Lower leg skin (tissue), 4 donors: ENCODE results near the gene RCBTB2. TPM values are rescaled to one million over a fixed set of nuclear protein-coding genes. Genes with fewer than 3 reads are reported as not detected.

Experiments used
- DNase-seq, 2 donors: peaks; one replicate each; pipeline ENCODE4 v3.0.0-alpha.2; 2019; ENCODE audit warnings: low spot score in 2 of 2
- H3K4me3 ChIP-seq: fragments of 200-600 bp; sonication (generic); 2 replicates; pipeline ENCODE4 v1.5.1; 2017; ENCODE audit warnings: mild to moderate bottlenecking, low read depth; ENCODE audit not compliant: poor library complexity, severe bottlenecking
- CTCF ChIP-seq, 3 donors: fragments of 450-650 bp; IDR thresholded peaks; one replicate each; pipeline ENCODE4 v1.5.1; 2016; ENCODE audit warnings: antibody characterized with exemption in 3 of 3, mild to moderate bottlenecking in 3 of 3, moderate library complexity in 2 of 3
- POLR2A ChIP-seq, 2 donors: fragments of 450-650 bp; IDR thresholded peaks; one replicate each; pipeline ENCODE4 v1.6.1; 2016 to 2017; ENCODE audit warnings: antibody characterized with exemption in 2 of 2, mild to moderate bottlenecking in 1 of 2, moderate library complexity in 1 of 2
- WGBS, 2 donors: methylation state at CpG; one replicate each; pipeline ENCODE4 v1.1.5; 2018; 5-methylcytosine and 5-hydroxymethylcytosine counted together
- intact Hi-C: fragments of 100-400 bp; cut with DNase I; formaldehyde crosslinking; loops from one replicate; pipeline ENCODE4 v1.15.0; 2023; ENCODE audit warnings: low total_unique reads
- total RNA-seq, 4 donors: library from RNA; depleted of rRNA; stranded (reverse); fragments of >200 nt; gene quantifications; one replicate each; pipeline ENCODE4 v1.1.0, GENCODE V29; 2016

RCBTB2 gene
- total RNA-seq, 4 donors from 2014 or later, result 3.5 to 6.7 (median 3.9) TPM

- 35 to 39% methylated on average over 3 of the region's 3 CpGs for WGBS, 2 donors
- intact Hi-C loops, result no loop called here
- no peak for DNase-seq
- TF ChIP-seq POLR2A (IDR thresholded peaks at IDR 0.05) (no peak), CTCF (IDR thresholded peaks at IDR 0.05) (no peak)
- H3K4me3 ChIP-seq, result no peak overlapping the region
Observed at GRCh38 chr13:48564056-48564455, 31.2 kb upstream of the RCBTB2 start.

GRCh38 chr13:48563626-48564025, 30.7 kb upstream of the RCBTB2 start:
- H3K4me3 ChIP-seq, result no peak overlapping the region
- intact Hi-C loops, result no loop called here
- no peak for TF ChIP-seq POLR2A (IDR thresholded peaks at IDR 0.05)
- DNase-seq, result no peak

- no peak overlapping the region for H3K4me3 ChIP-seq
- 84 to 85% methylated on average over 4 of the region's 4 CpGs for WGBS, 2 donors
- no peak for DNase-seq
- intact Hi-C loops, result no loop called here
- TF ChIP-seq POLR2A (IDR thresholded peaks at IDR 0.05) (no peak), CTCF (IDR thresholded peaks at IDR 0.05) (no peak)
Observed at GRCh38 chr13:48562296-48563066, 29.6 kb upstream of the RCBTB2 start.

- intact Hi-C loops, result no loop called here
- 26 to 54% methylated on average over 1 of the region's 1 CpG for WGBS, 2 donors
- no peak overlapping the region for H3K4me3 ChIP-seq
- no peak for DNase-seq
- TF ChIP-seq POLR2A (IDR thresholded peaks at IDR 0.05) (no peak), CTCF (IDR thresholded peaks at IDR 0.05) (no peak)
Observed at GRCh38 chr13:48561466-48562235, 28.8 kb upstream of the RCBTB2 start.

- intact Hi-C loops, result no loop called here
- TF ChIP-seq POLR2A (IDR thresholded peaks at IDR 0.05) (no peak), CTCF (IDR thresholded peaks at IDR 0.05) (no peak)
- DNase-seq, result no peak
- WGBS, 2 donors, result 76 to 78% methylated on average over 9 of the region's 9 CpGs
- H3K4me3 ChIP-seq, result no peak overlapping the region
Observed at GRCh38 chr13:48560657-48561337, 27.9 kb upstream of the RCBTB2 start.
